GM21786 (cell line): Measurements from ENCODE around the gene DRG2.

Experiments
- ATAC-seq: cut with Tn5 transposase; IDR thresholded peaks from one replicate; pipeline ENCODE4 v1.9.1; 2021; ENCODE audit not compliant: unreplicated experiment

The DRG2 gene

GRCh38 chr17:18115517-18115916 lies 27.8 kb downstream of the DRG2 start:
- no peak for ATAC-seq

- ATAC-seq = no peak
These were observed 28.3 kb downstream of the DRG2 start for GRCh38 chr17:18116078-18116477.

GRCh38 chr17:18117533-18117932 lies 29.8 kb downstream of the DRG2 start:
- ATAC-seq = no peak

DNA sequence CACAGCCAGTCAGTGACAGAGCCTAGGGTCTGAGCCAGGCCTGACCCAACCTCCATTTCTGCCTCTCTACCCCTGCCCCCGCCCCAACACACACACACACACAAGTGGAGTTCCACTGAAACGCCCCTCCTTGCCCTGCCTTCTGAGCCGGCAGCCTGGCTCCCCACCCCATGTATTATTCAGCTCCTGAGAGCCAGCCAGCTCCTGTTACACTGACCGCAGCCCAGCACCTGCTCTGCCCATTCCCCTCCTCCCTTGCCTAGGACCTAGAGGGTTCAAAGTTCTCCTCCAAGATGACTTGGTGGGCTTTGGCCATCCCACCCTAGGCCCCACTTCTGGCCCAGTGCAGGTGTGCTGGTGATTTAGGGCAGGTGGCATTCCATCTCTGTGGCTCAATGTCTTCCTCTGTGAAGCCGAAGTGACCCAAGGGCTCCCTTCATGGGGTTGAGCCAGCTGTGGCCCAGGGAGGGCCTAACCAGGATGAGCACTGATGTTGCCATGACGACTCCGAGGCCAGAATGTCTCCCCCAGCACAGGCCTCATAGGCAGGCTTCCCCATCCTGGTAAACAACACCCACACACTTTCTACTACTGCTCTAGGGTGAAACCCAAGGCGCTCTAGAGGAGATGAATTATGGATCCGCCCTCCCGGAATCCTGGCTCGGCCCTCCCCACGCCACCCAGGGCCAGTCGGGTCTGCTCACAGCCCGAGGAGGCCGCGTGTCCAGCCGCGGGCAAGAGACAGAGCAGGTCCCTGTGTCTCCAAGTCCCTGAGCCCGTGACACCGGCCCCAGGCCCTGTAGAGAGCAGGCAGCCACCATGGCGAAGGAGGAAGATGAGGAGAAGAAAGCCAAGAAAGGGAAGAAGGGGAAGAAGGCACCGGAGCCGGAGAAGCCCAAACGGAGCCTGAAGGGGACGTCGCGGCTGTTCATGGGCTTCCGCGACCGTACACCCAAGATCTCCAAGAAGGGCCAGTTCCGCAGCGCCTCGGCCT lies 30.5 kb downstream of the DRG2 start:
- ATAC-seq = no peak

GRCh38 chr17:18119166-18119745 lies 31.5 kb downstream of the DRG2 start:
- ATAC-seq = no peak

GRCh38 chr17:18119938-18120337 lies 32.2 kb downstream of the DRG2 start:
- ATAC-seq = no peak

- ATAC-seq = no peak
These were observed 32.8 kb downstream of the DRG2 start for GRCh38 chr17:18120461-18121017.

DNA sequence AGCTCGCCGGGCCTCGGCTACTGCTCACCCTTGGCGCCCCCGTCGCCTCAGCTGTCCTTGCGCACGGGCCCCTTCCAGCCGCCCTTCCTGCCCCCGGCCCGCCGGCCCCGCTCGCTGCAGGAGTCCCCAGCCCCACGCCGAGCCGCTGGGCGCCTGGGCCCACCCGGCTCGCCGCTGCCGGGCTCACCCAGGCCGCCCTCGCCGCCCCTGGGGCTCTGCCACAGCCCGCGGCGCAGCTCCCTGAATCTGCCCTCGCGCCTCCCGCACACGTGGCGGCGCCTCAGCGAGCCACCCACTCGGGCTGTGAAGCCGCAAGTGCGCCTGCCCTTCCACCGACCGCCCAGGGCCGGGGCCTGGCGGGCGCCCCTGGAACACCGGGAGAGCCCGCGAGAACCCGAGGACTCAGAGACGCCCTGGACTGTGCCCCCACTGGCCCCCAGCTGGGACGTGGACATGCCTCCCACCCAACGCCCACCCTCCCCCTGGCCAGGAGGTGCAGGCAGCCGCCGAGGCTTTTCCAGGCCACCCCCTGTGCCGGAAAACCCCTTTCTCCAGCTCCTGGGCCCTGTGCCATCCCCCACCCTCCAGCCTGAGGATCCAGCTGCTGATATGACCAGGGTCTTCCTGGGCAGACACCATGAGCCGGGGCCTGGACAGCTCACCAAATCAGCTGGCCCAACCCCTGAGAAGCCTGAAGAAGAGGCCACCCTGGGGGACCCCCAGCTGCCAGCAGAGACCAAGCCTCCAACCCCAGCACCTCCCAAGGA lies 33.6 kb downstream of the DRG2 start:
- ATAC-seq = no peak

- ATAC-seq = no peak
These were observed 35.4 kb downstream of the DRG2 start for GRCh38 chr17:18122990-18123753.

DNA sequence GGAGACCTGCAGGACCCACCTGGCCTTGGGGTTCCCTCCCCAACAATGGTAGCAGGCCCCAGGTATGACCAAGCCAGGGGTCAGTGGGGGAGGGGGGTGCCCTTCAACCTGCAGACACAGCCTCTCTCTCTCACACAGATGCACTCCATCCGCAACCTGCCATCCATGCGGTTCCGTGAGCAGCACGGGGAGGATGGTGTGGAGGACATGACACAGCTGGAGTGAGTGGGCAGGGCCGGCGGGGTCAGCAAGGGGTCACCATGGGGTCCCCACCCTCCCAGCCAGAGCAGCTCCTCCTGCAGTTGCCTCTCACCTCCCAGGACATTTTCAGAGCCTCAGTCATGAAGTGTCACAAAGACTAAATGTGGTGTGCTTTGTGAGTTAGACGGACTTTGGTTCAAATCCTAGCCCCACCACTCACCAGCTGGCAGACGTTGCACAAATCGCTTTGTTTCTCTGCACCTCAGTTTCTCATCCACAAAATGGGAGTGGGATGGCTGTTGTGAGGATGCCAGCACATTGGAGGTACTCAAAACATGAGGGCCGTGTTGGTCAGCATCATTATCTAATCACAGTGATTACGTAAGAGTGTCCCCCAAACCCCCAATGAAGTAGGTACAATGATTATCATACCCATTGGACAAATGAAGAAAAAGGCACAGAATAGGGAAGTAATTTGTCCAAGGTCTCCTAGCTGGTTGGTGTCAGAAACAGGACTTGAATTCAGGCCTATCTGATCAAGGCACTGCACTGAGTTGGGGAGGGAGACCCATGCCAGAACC lies 36.8 kb downstream of the DRG2 start:
- no peak for ATAC-seq

DNA sequence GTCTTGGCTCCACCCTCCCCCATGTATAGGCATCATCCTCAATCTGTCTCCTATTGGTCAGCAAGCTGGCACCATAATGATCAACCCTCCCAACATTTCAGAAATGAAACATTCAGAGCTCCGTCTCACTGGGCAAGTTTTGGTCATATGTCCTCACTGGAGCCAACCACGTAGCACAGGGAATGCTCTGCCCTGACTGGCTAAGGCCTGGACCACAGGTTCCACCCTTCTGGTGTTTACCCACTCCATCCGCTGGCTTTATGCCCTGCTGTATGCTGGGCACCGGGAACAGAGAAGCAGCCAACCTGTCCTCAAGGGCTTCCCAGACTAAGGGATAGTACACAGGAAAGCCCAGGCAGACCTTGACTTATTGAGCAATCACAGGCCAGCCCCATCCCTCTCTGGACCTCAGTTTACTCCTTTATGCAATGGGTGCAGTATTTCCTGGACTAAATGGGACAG lies 41.3 kb downstream of the DRG2 start:
- no peak for ATAC-seq

GRCh38 chr17:18132711-18133110 lies 45.0 kb downstream of the DRG2 start:
- ATAC-seq = no peak

GRCh38 chr17:18136357-18136756 lies 48.6 kb downstream of the DRG2 start:
- ATAC-seq = no peak

DNA sequence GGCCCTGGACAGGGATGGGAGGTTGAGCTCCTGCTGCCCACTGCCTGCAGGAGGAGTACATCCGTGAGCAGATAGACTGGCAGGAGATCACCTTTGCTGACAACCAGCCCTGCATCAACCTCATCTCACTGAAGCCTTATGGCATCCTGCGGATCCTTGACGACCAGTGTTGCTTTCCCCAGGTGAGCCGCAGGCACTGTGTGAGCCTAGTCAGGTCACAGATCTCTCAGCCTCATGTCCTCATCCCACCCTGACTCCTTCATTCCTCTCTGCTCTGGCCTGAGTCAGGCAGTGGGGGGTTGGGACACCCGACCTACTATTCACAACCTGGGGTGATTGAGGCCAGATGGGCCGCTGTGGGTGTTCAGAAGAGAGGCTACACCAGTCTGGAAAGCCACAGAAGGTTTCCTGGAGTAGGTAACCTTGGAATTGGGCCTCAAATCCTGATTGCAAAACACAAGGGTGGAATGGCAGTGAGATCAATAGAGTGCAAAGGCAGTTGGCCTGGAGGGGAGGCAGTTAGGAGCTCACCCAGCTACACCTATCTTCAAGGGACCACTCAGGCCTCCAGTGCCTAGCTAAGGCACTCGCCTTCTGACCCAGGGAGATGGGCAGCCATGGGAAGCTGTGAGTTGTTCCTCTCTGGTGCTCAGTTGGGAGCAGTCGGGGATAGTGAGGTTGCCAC lies 50.5 kb downstream of the DRG2 start:
- ATAC-seq = no peak

DNA sequence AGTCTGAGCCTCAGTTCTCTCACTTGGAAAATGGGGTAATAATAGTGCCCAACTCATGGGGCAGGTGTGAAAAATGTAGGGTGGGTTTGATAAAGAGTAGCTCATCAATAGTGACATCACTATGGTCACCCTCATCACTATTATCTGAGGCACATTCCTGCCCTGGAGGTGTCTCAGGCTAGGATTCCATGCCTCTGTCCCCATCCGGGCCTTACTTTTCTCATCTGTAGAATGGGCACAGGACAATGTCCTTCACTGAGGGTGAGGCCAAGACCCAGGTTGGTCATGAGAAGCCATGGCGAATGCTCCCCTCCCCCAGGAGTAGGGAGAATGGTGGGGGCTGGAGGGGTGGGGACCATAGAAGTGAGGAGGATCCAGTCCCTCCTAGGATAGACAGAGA lies 51.3 kb downstream of the DRG2 start:
- no peak for ATAC-seq

- ATAC-seq = no peak
These were observed 51.8 kb downstream of the DRG2 start for GRCh38 chr17:18139498-18139897.

GRCh38 chr17:18139949-18140348 lies 52.2 kb downstream of the DRG2 start:
- ATAC-seq = no peak

GRCh38 chr17:18140648-18141047 lies 52.9 kb downstream of the DRG2 start:
- no peak for ATAC-seq

GRCh38 chr17:18141210-18141803 lies 53.6 kb downstream of the DRG2 start:
- ATAC-seq = no peak
